H1 (cell line): Measurements from ENCODE around the gene HIVEP3. TPM values are rescaled to one million over a fixed set of nuclear protein-coding genes. Genes with fewer than 3 reads are reported as not detected.

Experiments used
- CTCF ChIA-PET: fragments of 300-600 bp; sonication (Branson Sonifier 250); formaldehyde crosslinking; loops from one replicate; lab custom pipeline; 2021; ENCODE audit not compliant: partially characterized antibody; lab: Charles Lee
- POLR2A ChIA-PET: fragments of 300-600 bp; sonication (Branson Sonifier 250); formaldehyde crosslinking; loops from one replicate; lab custom pipeline; 2021; ENCODE audit warnings: inconsistent platforms; ENCODE audit not compliant: partially characterized antibody; lab: Charles Lee
- DNase-seq, 2 experiments: peaks; one replicate each; pipeline versions ENCODE4 v3.0.0 to v3.0.0-alpha.2; 2010 to 2022; ENCODE audit warnings: low spot score in 2 of 2, low read depth in 1 of 2, mixed read lengths in 1 of 2
- FAIRE-seq: peaks from 2 replicates; lab custom pipeline; 2011; peaks lifted over from hg19 to GRCh38; lab: Jason Lieb, UNC
- H2AFZ ChIP-seq: 2 replicates; pipeline ENCODE4 v1.8.1; 2012; ENCODE audit warnings: low read length, inconsistent platforms
- H2AK5ac ChIP-seq: 2 replicates; pipeline ENCODE4 v1.6.1; 2013; ENCODE audit warnings: low read depth, low read length
- H2BK120ac ChIP-seq: replicated peaks from 2 replicates; pipeline ENCODE3; 2013; ENCODE audit warnings: low read depth, low read length, inconsistent platforms
- H2BK12ac ChIP-seq: 2 replicates; pipeline ENCODE4 v1.6.1; 2013; ENCODE audit warnings: low read depth, low read length
- H2BK15ac ChIP-seq: 2 replicates; pipeline ENCODE4 v1.6.1; 2013; ENCODE audit warnings: low read length
- H2BK20ac ChIP-seq: 2 replicates; pipeline ENCODE4 v1.6.1; 2013; ENCODE audit warnings: low read length
- H2BK5ac ChIP-seq: 2 replicates; pipeline ENCODE4 v1.6.1; 2013; ENCODE audit warnings: low read depth, low read length
- H3K14ac ChIP-seq: 2 replicates; pipeline ENCODE4 v1.6.1; 2013; ENCODE audit warnings: inconsistent platforms; ENCODE audit not compliant: insufficient read length
- H3K18ac ChIP-seq: 2 replicates; pipeline ENCODE4 v1.6.1; 2013; ENCODE audit warnings: low read length; ENCODE audit errors: extremely low read depth
- H3K23ac ChIP-seq: 2 replicates; pipeline ENCODE4 v1.6.1; 2013; ENCODE audit warnings: inconsistent platforms; ENCODE audit not compliant: insufficient read length
- H3K23me2 ChIP-seq: 2 replicates; pipeline ENCODE4 v1.6.1; 2013; ENCODE audit warnings: low read depth, low read length
- H3K27ac ChIP-seq: 2 replicates; pipeline ENCODE4 v1.6.1; 2011; ENCODE audit warnings: low read depth, low read length, inconsistent platforms
- H3K27me3 ChIP-seq, 4 experiments: replicated peaks in 1 of 4; 1 replicate in 1 of 4; 2 replicates in 3 of 4; pipeline versions ENCODE4 v1.6.1 to v1.8.1; 2011 to 2013; ENCODE audit warnings: low read length in 3 of 4, mild to moderate bottlenecking in 3 of 4, inconsistent platforms in 2 of 4, mixed read lengths in 2 of 4, moderate library complexity in 1 of 4; ENCODE audit not compliant: control insufficient read depth in 3 of 4, insufficient read depth in 3 of 4; ENCODE audit errors: extremely low read depth in 1 of 4
- H3K36me3 ChIP-seq, 4 experiments: 2 replicates each; pipeline versions ENCODE4 v1.6.1 to v1.8.1; 2011 to 2013; ENCODE audit warnings: mild to moderate bottlenecking in 4 of 4, low read length in 3 of 4, moderate library complexity in 2 of 4, control low read depth in 1 of 4, inconsistent platforms in 1 of 4; ENCODE audit not compliant: insufficient read depth in 4 of 4, control insufficient read depth in 2 of 4
- H3K4ac ChIP-seq: replicated peaks from 2 replicates; pipeline ENCODE3; 2013; ENCODE audit warnings: low read length, low read depth, mixed read lengths, inconsistent platforms; ENCODE audit not compliant: insufficient read length
- H3K4me1 ChIP-seq, 4 experiments: replicated peaks in 1 of 4; 1 replicate in 1 of 4; 2 replicates in 3 of 4; pipeline versions ENCODE4 v1.6.1 to v1.8.1; 2011 to 2013; ENCODE audit warnings: low read length in 3 of 4, inconsistent platforms in 2 of 4, mixed read lengths in 1 of 4; ENCODE audit not compliant: insufficient read depth in 4 of 4, control insufficient read depth in 3 of 4
- H3K4me2 ChIP-seq, 2 experiments: 2 replicates each; pipeline versions ENCODE4 v1.6.1 to v1.8.1; 2011 to 2013; ENCODE audit warnings: low read depth in 2 of 2, low read length in 2 of 2, control low read depth in 1 of 2, inconsistent platforms in 1 of 2, mild to moderate bottlenecking in 1 of 2; ENCODE audit not compliant: insufficient read depth in 1 of 2
- H3K4me3 ChIP-seq, 4 experiments: fragments of 200-600, 300-600 bp in 1 of 4; sonication (generic), shearing (Covaris generic), sonication (Bioruptor Twin) in 1 of 4; 2 replicates each; pipeline versions ENCODE4 v1.5.1 to v1.8.1; 2011 to 2016; ENCODE audit warnings: low read length in 4 of 4, low read depth in 3 of 4, control low read depth in 2 of 4, inconsistent platforms in 2 of 4, mild to moderate bottlenecking in 2 of 4, mixed read lengths in 1 of 4, moderate library complexity in 1 of 4; ENCODE audit not compliant: insufficient read depth in 2 of 4; ENCODE audit errors: extremely low read depth in 1 of 4
- H3K56ac ChIP-seq: replicated peaks from 2 replicates; pipeline ENCODE3; 2013; ENCODE audit warnings: low read depth, mild to moderate bottlenecking, mixed read lengths, low read length, inconsistent platforms; ENCODE audit not compliant: insufficient read length
- H3K79me1 ChIP-seq: 2 replicates; pipeline ENCODE4 v1.6.1; 2013; ENCODE audit warnings: low read depth, low read length, control low read depth
- H3K79me2 ChIP-seq, 2 experiments: 2 replicates each; pipeline versions ENCODE4 v1.6.1 to v1.8.1; 2012 to 2013; ENCODE audit warnings: low read length in 2 of 2, mild to moderate bottlenecking in 2 of 2, inconsistent platforms in 1 of 2; ENCODE audit not compliant: insufficient read depth in 2 of 2, control insufficient read depth in 1 of 2
- H3K9ac ChIP-seq, 4 experiments: replicated peaks in 1 of 4; 1 replicate in 1 of 4; 2 replicates in 3 of 4; pipeline versions ENCODE4 v1.6.1 to v1.8.1; 2011 to 2013; ENCODE audit warnings: low read depth in 3 of 4, low read length in 3 of 4, control low read depth in 2 of 4, mild to moderate bottlenecking in 2 of 4, moderate library complexity in 2 of 4, inconsistent platforms in 1 of 4; ENCODE audit errors: extremely low read depth in 1 of 4
- H3K9me3 ChIP-seq, 2 experiments: 2 replicates each; pipeline versions ENCODE4 v1.6.1 to v1.8.1; 2012 to 2013; ENCODE audit warnings: mild to moderate bottlenecking in 2 of 2, moderate library complexity in 2 of 2, control low read depth in 1 of 2, inconsistent platforms in 1 of 2, low read depth in 1 of 2, low read length in 1 of 2, mixed read lengths in 1 of 2; ENCODE audit not compliant: insufficient read depth in 2 of 2
- H4K20me1 ChIP-seq, 2 experiments: replicated peaks in 1 of 2; 2 replicates each; pipeline versions ENCODE3 to v1.8.1; 2011 to 2013; ENCODE audit warnings: inconsistent platforms in 2 of 2, low read length in 2 of 2, mild to moderate bottlenecking in 1 of 2; ENCODE audit not compliant: insufficient read depth in 2 of 2, control insufficient read depth in 1 of 2
- H4K5ac ChIP-seq: 2 replicates; pipeline ENCODE4 v1.6.1; 2013; ENCODE audit warnings: low read length, low read depth, mixed read lengths, inconsistent platforms; ENCODE audit not compliant: insufficient read length
- H4K8ac ChIP-seq: 2 replicates; pipeline ENCODE4 v1.8.0; 2013; ENCODE audit warnings: mild to moderate bottlenecking, moderate library complexity, low read length, inconsistent platforms; ENCODE audit not compliant: insufficient read depth; ENCODE audit errors: extremely low read depth
- H4K91ac ChIP-seq: replicated peaks from 2 replicates; pipeline ENCODE3; 2013; ENCODE audit warnings: low read length, mixed read lengths, inconsistent platforms; ENCODE audit not compliant: insufficient read length
- CTBP2 ChIP-seq: IDR thresholded peaks from 2 replicates; pipeline ENCODE4 v1.7.0; 2011; ENCODE audit warnings: borderline replicate concordance, mild to moderate bottlenecking, moderate library complexity, mixed read lengths, low read length; ENCODE audit not compliant: insufficient read depth, insufficient read length
- WGBS, 2 experiments: shearing (Covaris generic) in 1 of 2; methylation state at CpG; one replicate each; pipeline versions ENCODE4 v1.1.6 to v1.1.7; 2013 to 2015; ENCODE audit warnings: low lambda C conversion rate in 2 of 2, mixed read lengths in 2 of 2, inconsistent platforms in 1 of 2, low coverage in 1 of 2, missing lambda C conversion rate in 1 of 2; ENCODE audit not compliant: insufficient replicate concordance in 2 of 2, insufficient coverage in 1 of 2, insufficient read length in 1 of 2; ENCODE audit errors: extremely low coverage in 1 of 2, missing lambda C conversion rate in 1 of 2; 5-methylcytosine and 5-hydroxymethylcytosine counted together
- polyA plus RNA-seq, 7 experiments: library from polyadenylated mRNA; depleted of rRNA in 3 of 7; stranded (reverse) in 5 of 7; unstranded in 2 of 7; fragments of >200 nt in 5 of 7; fragments of 200-250 nt in 2 of 7; gene quantifications; 1 replicate in 5 of 7; 2 replicates in 1 of 7; 4 replicates in 1 of 7; pipeline versions ENCODE4 v1.2.1 to v1.2.3, GENCODE V29; 2011 to 2013; ENCODE audit warnings: missing spikeins in 2 of 7, mixed read lengths in 2 of 7
- total RNA-seq: library from RNA; stranded (reverse); fragmentation: NEBNext Ultra II Directional; extraction: Animal tissue kit (Norgen Biotek cat#: 25700); gene quantifications from 2 replicates; pipeline ENCODE4 v1.2.1, GENCODE V29; 2021

HIVEP3 gene
- total and polyA plus RNA-seq, 2 of the 8 experiments (the other 6 are each of a cell fraction or from before 2014, with no cell fraction given): 0.24 to 0.69 TPM

GRCh38 chr1:41964400-41964799, 45.7 kb upstream of the HIVEP3 start:
- no peak overlapping the region for H2BK120ac ChIP-seq
- no peak overlapping the region for H3K56ac ChIP-seq
- no peak overlapping the region for H3K27ac ChIP-seq
- H3K4ac ChIP-seq: no peak overlapping the region
- no peak overlapping the region for H2BK20ac ChIP-seq
- H4K5ac ChIP-seq: no peak overlapping the region
- H4K91ac ChIP-seq: no peak overlapping the region
- H2BK15ac ChIP-seq: no peak overlapping the region
- H3K9me3 ChIP-seq: no peaks in the 10 kb centered on the region
- H3K23ac ChIP-seq: no peak overlapping the region
- no peak for TF ChIP-seq CTBP2
- no peak overlapping the region for H3K9ac ChIP-seq
- H3K14ac ChIP-seq: no peak overlapping the region
- no peaks in the 10 kb centered on the region for H3K36me3 ChIP-seq
- H2BK12ac ChIP-seq: no peak overlapping the region
- H3K23me2 ChIP-seq: no peaks in the 10 kb centered on the region
- no peak overlapping the region for H3K4me2 ChIP-seq
- no peaks in the 10 kb centered on the region for H3K79me1 ChIP-seq
- FAIRE-seq: no peak
- H3K27me3 ChIP-seq: no peaks in the 10 kb centered on the region
- H4K20me1 ChIP-seq: no peaks in the 10 kb centered on the region
- DNase-seq: no peak
- no peaks in the 10 kb centered on the region for H3K79me2 ChIP-seq
- H2AFZ ChIP-seq: no peak overlapping the region
- H3K4me1 ChIP-seq: no peaks in the 10 kb centered on the region
- 88% methylated on average over 3 of the region's 3 CpGs; no CpG with 5 or more reads in 1 of the 2 experiments for WGBS, 2 experiments
- CTCF ChIA-PET: interaction anchor here (1.1 to 1.8 kb wide), 2 partner anchors 13 to 529 kb away, joined by 3 to 4 read pairs; no protein-coding TSS in a partner anchor
- no peak overlapping the region for H2AK5ac ChIP-seq
- H4K8ac ChIP-seq: no peak overlapping the region; the same call in 1 of the 2 replicates
- H3K4me3 ChIP-seq: no peak overlapping the region
- POLR2A ChIA-PET: no interaction called here
- no peak overlapping the region for H2BK5ac ChIP-seq
- no peak overlapping the region for H3K18ac ChIP-seq
